ENCODE measurements around the gene ARL4C. TPM values are rescaled to one million over a fixed set of nuclear protein-coding genes. Genes with fewer than 3 reads are reported as not detected.

The ARL4C gene
- total RNA-seq, 1 experiment from 2014 or later = 151 TPM

DNA sequence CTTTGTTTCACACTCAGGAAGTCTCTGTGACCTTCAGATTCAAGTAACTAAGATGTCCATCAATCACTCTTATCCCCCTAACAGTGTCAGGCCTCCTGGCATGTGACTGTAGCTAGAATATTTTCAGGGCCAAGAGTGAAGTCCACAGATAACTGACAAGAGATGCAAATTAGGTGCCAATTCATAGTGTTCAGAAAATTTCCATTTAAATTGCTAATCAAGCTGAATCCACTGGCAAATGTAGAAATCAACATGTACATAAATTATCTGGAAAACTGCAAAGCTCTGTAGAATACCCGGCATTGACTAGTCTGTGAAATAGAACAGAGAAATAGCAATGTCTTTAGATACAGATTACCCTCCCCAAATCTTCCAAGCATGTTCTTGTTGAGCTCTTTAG, 38.6 kb upstream of the ARL4C start:
- H3K27me3 ChIP-seq (ENCODE audit: control insufficient read depth, insufficient read depth, low read length) = no peaks in the 10 kb centered on the region
- in situ Hi-C loops (cut with HindIII; ENCODE audit: low pct_unique_long_range_greater_than_20kb, low sequenced_read_pairs) = loop anchor here (25.0 kb wide), 1 partner anchor 577 kb away; no protein-coding TSS in a partner anchor
- no peaks in the 10 kb centered on the region for H3K36me3 ChIP-seq (ENCODE audit: control insufficient read depth, insufficient read depth, low read length)
- no TSS peak for BruUV-seq (replicated peaks)
- no peak for DNase-seq (ENCODE audit: low read depth, low spot score)
- H3K4me1 ChIP-seq (ENCODE audit: control insufficient read depth, insufficient read depth, low read length) = no peaks in the 10 kb centered on the region
- H3K4me3 ChIP-seq (ENCODE audit: low read depth in 2 of 2, low read length in 2 of 2) = no peak overlapping the region
- H3K27ac ChIP-seq (ENCODE audit: low read length) = no peak overlapping the region
- POLR2A ChIA-PET = no interaction called here
- no peak for TF ChIP-seq SIN3A (IDR thresholded peaks at IDR 0.05; ENCODE audit: borderline replicate concordance, insufficient read depth, low read depth, low read length)
- no peak for TF ChIP-seq POLR2AphosphoS5 (IDR thresholded peaks at IDR 0.05; ENCODE audit: low read depth, low read length)
- no peak for TF ChIP-seq CTCF (IDR thresholded peaks at IDR 0.05)
- TF ChIP-seq, protein P1, sequence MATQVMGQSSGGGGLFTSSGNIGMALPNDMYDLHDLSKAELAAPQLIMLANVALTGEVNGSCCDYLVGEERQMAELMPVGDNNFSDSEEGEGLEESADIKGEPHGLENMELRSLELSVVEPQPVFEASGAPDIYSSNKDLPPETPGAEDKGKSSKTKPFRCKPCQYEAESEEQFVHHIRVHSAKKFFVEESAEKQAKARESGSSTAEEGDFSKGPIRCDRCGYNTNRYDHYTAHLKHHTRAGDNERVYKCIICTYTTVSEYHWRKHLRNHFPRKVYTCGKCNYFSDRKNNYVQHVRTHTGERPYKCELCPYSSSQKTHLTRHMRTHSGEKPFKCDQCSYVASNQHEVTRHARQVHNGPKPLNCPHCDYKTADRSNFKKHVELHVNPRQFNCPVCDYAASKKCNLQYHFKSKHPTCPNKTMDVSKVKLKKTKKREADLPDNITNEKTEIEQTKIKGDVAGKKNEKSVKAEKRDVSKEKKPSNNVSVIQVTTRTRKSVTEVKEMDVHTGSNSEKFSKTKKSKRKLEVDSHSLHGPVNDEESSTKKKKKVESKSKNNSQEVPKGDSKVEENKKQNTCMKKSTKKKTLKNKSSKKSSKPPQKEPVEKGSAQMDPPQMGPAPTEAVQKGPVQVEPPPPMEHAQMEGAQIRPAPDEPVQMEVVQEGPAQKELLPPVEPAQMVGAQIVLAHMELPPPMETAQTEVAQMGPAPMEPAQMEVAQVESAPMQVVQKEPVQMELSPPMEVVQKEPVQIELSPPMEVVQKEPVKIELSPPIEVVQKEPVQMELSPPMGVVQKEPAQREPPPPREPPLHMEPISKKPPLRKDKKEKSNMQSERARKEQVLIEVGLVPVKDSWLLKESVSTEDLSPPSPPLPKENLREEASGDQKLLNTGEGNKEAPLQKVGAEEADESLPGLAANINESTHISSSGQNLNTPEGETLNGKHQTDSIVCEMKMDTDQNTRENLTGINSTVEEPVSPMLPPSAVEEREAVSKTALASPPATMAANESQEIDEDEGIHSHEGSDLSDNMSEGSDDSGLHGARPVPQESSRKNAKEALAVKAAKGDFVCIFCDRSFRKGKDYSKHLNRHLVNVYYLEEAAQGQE (IDR thresholded peaks at IDR 0.05; ENCODE audit: insufficient read depth in 1 of 2, low read depth in 2 of 2, low read length in 1 of 2) = no peak
- no peak for TF ChIP-seq TCF7L2 (IDR thresholded peaks at IDR 0.05; ENCODE audit: low read depth, low read length)
- peaks cover 10% of the 10 kb centered on the region; the same call in 1 of the 2 replicates for H3K9me3 ChIP-seq (ENCODE audit: control insufficient read depth, insufficient read depth, low read depth, low read length)
- intact Hi-C loops (cut with micrococcal nuclease; ENCODE audit: unreplicated experiment) = no loop called here
- CTCF ChIA-PET = no interaction called here
- ATAC-seq = no peak

- Histone ChIP-seq H3K27ac (ENCODE audit: low read length) (no peak overlapping the region), H3K36me3 (ENCODE audit: control insufficient read depth, insufficient read depth, low read length) (no peaks in the 10 kb centered on the region), H3K4me1 (ENCODE audit: control insufficient read depth, insufficient read depth, low read length) (no peaks in the 10 kb centered on the region), H3K9me3 (ENCODE audit: control insufficient read depth, insufficient read depth, low read depth, low read length) (peaks cover 10% of the 10 kb centered on the region; the same call in 1 of the 2 replicates), H3K4me3 (ENCODE audit: low read depth in 2 of 2, low read length in 2 of 2) (no peak overlapping the region), H3K27me3 (ENCODE audit: control insufficient read depth, insufficient read depth, low read length) (no peaks in the 10 kb centered on the region)
- intact Hi-C loops (cut with micrococcal nuclease; ENCODE audit: unreplicated experiment) = no loop called here
- no TSS peak for BruUV-seq (replicated peaks)
- no peak for DNase-seq (ENCODE audit: low read depth, low spot score)
- no peak for ATAC-seq
- POLR2A ChIA-PET = no interaction called here
- TF ChIP-seq POLR2AphosphoS5 (IDR thresholded peaks at IDR 0.05; ENCODE audit: low read depth, low read length) (no peak), CTCF (IDR thresholded peaks at IDR 0.05) (no peak), TCF7L2 (IDR thresholded peaks at IDR 0.05; ENCODE audit: low read depth, low read length) (no peak), SIN3A (IDR thresholded peaks at IDR 0.05; ENCODE audit: borderline replicate concordance, insufficient read depth, low read depth, low read length) (no peak)
- TF ChIP-seq, protein P1 (IDR thresholded peaks at IDR 0.05; ENCODE audit: insufficient read depth in 1 of 2, low read depth in 2 of 2, low read length in 1 of 2) = no peak
- CTCF ChIA-PET = no interaction called here
- in situ Hi-C loops (cut with HindIII; ENCODE audit: low pct_unique_long_range_greater_than_20kb, low sequenced_read_pairs) = loop anchor here (25.0 kb wide), 1 partner anchor 578 kb away; no protein-coding TSS in a partner anchor
Measured at GRCh38 chr2:234534515-234534914, 37.6 kb upstream of the ARL4C start.

Data from Panc1 (cell line).